Measurements from ENCODE around the gene NCOA3. TPM values are rescaled to one million over a fixed set of nuclear protein-coding genes. Genes with fewer than 3 reads are reported as not detected.

The NCOA3 gene
- total RNA-seq, 4 donors from 2014 or later: 45.1 to 77.8 (median 56.3) TPM

- H3K27ac ChIP-seq: no peak overlapping the region
- H3K4me1 ChIP-seq: peaks cover 7% of the 10 kb centered on the region
- TF ChIP-seq EP300 (IDR thresholded peaks at IDR 0.05) (no peak), POLR2AphosphoS5 (IDR thresholded peaks at IDR 0.05) (no peak), CTCF (IDR thresholded peaks at IDR 0.05) (no peak), POLR2A (IDR thresholded peaks at IDR 0.05) (no peak)
- no peak overlapping the region for H3K4me3 ChIP-seq
- no peaks in the 10 kb centered on the region for H3K27me3 ChIP-seq
- DNase-seq (ENCODE audit: low spot score in 2 of 2): no peak
- no peaks in the 10 kb centered on the region for H3K9me3 ChIP-seq
- peaks cover 38% of the 10 kb centered on the region for H3K36me3 ChIP-seq
- WGBS: 85% methylated on average over 2 of the region's 2 CpGs
Measured at GRCh38 chr20:47623206-47623605, 121.5 kb downstream of the NCOA3 start.

GRCh38 chr20:47627540-47627939 is 125.9 kb downstream of the NCOA3 start:
- TF ChIP-seq POLR2A (IDR thresholded peaks at IDR 0.05) (no peak), CTCF (IDR thresholded peaks at IDR 0.05) (no peak), EP300 (IDR thresholded peaks at IDR 0.05) (no peak), POLR2AphosphoS5 (IDR thresholded peaks at IDR 0.05) (no peak)
- Histone ChIP-seq H3K36me3 (peaks cover 67% of the 10 kb centered on the region), H3K4me1 (no peaks in the 10 kb centered on the region), H3K9me3 (no peaks in the 10 kb centered on the region), H3K27ac (no peak overlapping the region), H3K4me3 (no peak overlapping the region), H3K27me3 (no peaks in the 10 kb centered on the region)
- DNase-seq (ENCODE audit: low spot score in 2 of 2): no peak
- 91% methylated on average over 4 of the region's 4 CpGs for WGBS

- H3K9me3 ChIP-seq: no peaks in the 10 kb centered on the region
- no peaks in the 10 kb centered on the region for H3K4me1 ChIP-seq
- TF ChIP-seq CTCF (IDR thresholded peaks at IDR 0.05) (no peak), POLR2AphosphoS5 (IDR thresholded peaks at IDR 0.05) (no peak), POLR2A (IDR thresholded peaks at IDR 0.05) (no peak), EP300 (IDR thresholded peaks at IDR 0.05) (no peak)
- no peak overlapping the region for H3K27ac ChIP-seq
- 75% methylated on average over 2 of the region's 2 CpGs for WGBS
- peaks cover 65% of the 10 kb centered on the region for H3K36me3 ChIP-seq
- no peak for DNase-seq (ENCODE audit: low spot score in 2 of 2)
- H3K27me3 ChIP-seq: no peaks in the 10 kb centered on the region
- no peak overlapping the region for H3K4me3 ChIP-seq
Measured at GRCh38 chr20:47629907-47630306, 128.2 kb downstream of the NCOA3 start.

GRCh38 chr20:47631078-47631477 is 129.4 kb downstream of the NCOA3 start:
- no peak for DNase-seq (ENCODE audit: low spot score in 2 of 2)
- no peaks in the 10 kb centered on the region for H3K4me1 ChIP-seq
- no peak overlapping the region for H3K27ac ChIP-seq
- no peak overlapping the region for H3K4me3 ChIP-seq
- H3K36me3 ChIP-seq: peaks cover 73% of the 10 kb centered on the region
- TF ChIP-seq POLR2AphosphoS5 (IDR thresholded peaks at IDR 0.05) (no peak), CTCF (IDR thresholded peaks at IDR 0.05) (no peak), POLR2A (IDR thresholded peaks at IDR 0.05) (no peak), EP300 (IDR thresholded peaks at IDR 0.05) (no peak)
- H3K27me3 ChIP-seq: no peaks in the 10 kb centered on the region
- no peaks in the 10 kb centered on the region for H3K9me3 ChIP-seq

GRCh38 chr20:47635256-47635655 is 133.6 kb downstream of the NCOA3 start:
- no peak overlapping the region for H3K27ac ChIP-seq
- DNase-seq (ENCODE audit: low spot score in 2 of 2): no peak
- H3K27me3 ChIP-seq: no peaks in the 10 kb centered on the region
- H3K4me1 ChIP-seq: no peaks in the 10 kb centered on the region
- no peak overlapping the region for H3K4me3 ChIP-seq
- H3K9me3 ChIP-seq: no peaks in the 10 kb centered on the region
- peaks cover 89% of the 10 kb centered on the region for H3K36me3 ChIP-seq
- WGBS: 95% methylated on average over 4 of the region's 4 CpGs
- no peak for TF ChIP-seq POLR2AphosphoS5 (IDR thresholded peaks at IDR 0.05)
- TF ChIP-seq EP300 (IDR thresholded peaks at IDR 0.05): no peak
- no peak for TF ChIP-seq POLR2A (IDR thresholded peaks at IDR 0.05)
- TF ChIP-seq CTCF (IDR thresholded peaks at IDR 0.05): no peak
